GM18868 (cell line): Measurements from ENCODE around the gene SPINK7.

Experiments used
- ATAC-seq: cut with Tn5 transposase; IDR thresholded peaks from one replicate; pipeline ENCODE4 v1.9.1; 2021; ENCODE audit warnings: mild to moderate bottlenecking, moderate library complexity; ENCODE audit not compliant: unreplicated experiment

The SPINK7 gene

DNA sequence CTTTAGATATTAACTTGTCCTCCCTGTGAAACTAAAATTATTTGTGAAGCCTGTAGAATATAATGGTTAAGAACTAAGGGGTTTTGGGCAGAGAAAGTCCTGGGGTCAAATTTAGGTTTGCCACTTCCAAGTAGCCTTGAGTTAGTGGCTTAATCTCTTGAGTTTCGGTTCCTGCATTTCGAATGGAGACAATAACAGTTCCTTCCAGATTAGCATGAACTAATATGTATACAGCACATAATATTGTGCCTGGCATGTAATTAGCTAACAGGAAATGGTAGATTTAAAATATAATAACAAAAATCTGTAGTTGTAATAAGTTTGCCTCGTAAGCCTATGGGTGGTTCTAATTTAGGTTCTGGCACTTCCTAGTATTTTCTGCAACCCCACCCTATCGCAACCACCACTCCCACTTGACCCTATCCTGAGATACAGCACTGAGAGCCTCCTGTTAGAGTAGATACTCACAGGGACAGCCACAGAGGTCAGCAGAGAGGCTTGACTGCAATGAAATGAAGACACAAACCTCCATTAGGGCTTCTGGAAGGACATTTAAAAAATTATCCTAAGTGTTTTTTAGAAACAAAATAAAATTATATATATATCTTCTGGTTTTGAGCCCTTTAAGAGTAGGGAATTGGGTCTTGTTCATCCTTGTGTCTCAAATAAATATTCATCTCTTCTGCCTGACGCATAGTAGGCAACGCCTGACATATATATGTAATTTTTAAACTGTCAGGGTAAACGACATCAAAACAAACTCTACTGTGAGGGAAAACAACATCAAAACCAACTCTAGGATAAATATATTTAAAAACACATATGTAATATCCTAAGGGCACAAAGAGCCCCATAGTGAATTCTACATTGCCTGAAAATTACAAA lies 31.6 kb downstream of the SPINK7 start:
- ATAC-seq = peak; percentile 57

DNA sequence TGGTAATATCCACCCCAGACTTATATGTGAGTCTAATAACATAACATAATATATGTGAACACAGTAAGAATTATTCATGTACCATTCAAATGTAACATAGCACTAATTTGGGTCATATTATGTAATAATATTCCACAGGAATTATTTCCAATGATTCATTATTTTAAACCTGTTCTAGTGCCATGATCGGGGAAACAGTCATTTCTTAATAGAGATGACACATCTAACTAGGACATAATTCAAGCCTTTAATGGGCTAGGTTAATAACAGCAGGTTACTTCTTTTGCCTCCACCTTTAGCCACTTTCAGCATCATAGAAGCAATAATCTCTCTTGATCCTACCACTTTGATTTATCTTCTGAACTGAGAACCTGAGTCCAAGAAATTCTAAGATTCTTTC lies 35.5 kb downstream of the SPINK7 start:
- no peak for ATAC-seq

DNA sequence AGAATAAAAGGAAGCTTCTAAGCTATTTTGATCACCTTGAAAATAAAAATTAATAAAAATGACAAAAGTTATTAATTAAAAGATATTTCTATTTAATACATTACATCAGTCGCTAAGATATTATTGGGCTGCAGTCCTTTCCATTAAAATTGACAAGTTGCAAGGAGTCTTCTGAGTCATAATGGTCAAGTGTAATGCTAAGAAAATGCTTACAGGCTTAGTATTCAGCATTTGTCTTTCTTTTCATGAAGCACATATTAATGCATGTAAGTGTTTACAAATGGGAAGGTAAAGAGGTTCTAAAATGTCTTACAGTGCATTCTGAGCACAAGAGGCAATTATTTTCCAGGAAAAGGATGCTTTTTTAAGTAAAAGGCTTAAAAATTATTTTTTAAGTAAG lies 40.5 kb downstream of the SPINK7 start:
- ATAC-seq = no peak

DNA sequence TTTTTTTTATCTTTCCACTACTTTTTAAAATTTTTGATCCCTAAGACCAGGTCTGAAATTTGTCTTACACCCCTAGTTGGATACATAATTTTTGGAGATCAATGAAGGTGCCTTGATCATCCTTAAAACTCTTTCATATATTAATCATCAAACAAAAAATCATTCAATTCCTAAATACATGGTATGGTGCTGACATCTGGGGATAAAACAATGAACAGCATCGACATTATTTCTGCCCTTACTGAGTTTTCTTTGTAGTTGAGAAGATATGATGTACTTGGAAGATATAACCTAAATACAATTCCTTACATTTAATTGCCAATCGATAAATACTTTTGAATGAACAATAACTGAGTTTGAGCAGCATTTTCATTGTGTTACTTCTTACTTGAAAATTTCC lies 41.4 kb downstream of the SPINK7 start:
- no peak for ATAC-seq

- ATAC-seq = no peak
Observed at GRCh38 chr5:148364343-148364742, 52.1 kb downstream of the SPINK7 start.
